Fibroblast of lung (primary cell): ENCODE results near the gene CENPB. TPM values are rescaled to one million over a fixed set of nuclear protein-coding genes. Genes with fewer than 3 reads are reported as not detected.

Source experiments
- DNase-seq, 2 donors: peaks; one replicate each; pipeline versions ENCODE4 v3.0.0 to v3.0.0-alpha.2; 2010; ENCODE audit warnings: low read depth in 2 of 2
- H2AFZ ChIP-seq: 2 replicates; pipeline ENCODE4 v1.5.1; 2012; ENCODE audit warnings: low read length, control low read depth, inconsistent platforms
- H3K27ac ChIP-seq: 2 replicates; pipeline ENCODE4 v1.5.1; 2011; ENCODE audit warnings: low read length, control low read depth; ENCODE audit not compliant: insufficient read depth
- H3K27me3 ChIP-seq: 2 replicates; pipeline ENCODE4 v1.5.1; 2011; ENCODE audit warnings: mild to moderate bottlenecking, low read length; ENCODE audit not compliant: control insufficient read depth, insufficient read depth
- H3K36me3 ChIP-seq: 2 replicates; pipeline ENCODE4 v1.5.1; 2011; ENCODE audit warnings: low read length; ENCODE audit not compliant: control insufficient read depth, insufficient read depth
- H3K4me1 ChIP-seq: 2 replicates; pipeline ENCODE4 v1.5.1; 2011; ENCODE audit warnings: low read length; ENCODE audit not compliant: control insufficient read depth, insufficient read depth; ENCODE audit errors: extremely low read depth
- H3K4me2 ChIP-seq: 2 replicates; pipeline ENCODE4 v1.5.1; 2011; ENCODE audit warnings: low read length, control low read depth; ENCODE audit not compliant: insufficient read depth; ENCODE audit errors: extremely low read depth
- H3K4me3 ChIP-seq, 4 experiments: fragments of 200-600 bp in 1 of 4; sonication (generic) in 1 of 4; replicated peaks in 1 of 4; 2 replicates each; pipeline ENCODE4 v1.5.1; 2011 to 2016; ENCODE audit warnings: low read length in 4 of 4, low read depth in 3 of 4, mild to moderate bottlenecking in 3 of 4, control low read depth in 2 of 4, inconsistent platforms in 1 of 4, mixed read lengths in 1 of 4; ENCODE audit not compliant: insufficient read depth in 1 of 4; ENCODE audit errors: control extremely low read depth in 1 of 4
- H3K79me2 ChIP-seq: 2 replicates; pipeline ENCODE4 v1.5.1; 2012; ENCODE audit warnings: mild to moderate bottlenecking, low read length, inconsistent platforms; ENCODE audit not compliant: control insufficient read depth, insufficient read depth
- H3K9ac ChIP-seq: 2 replicates; pipeline ENCODE4 v1.5.1; 2011; ENCODE audit warnings: mild to moderate bottlenecking, low read length, control low read depth; ENCODE audit not compliant: insufficient read depth
- H3K9me3 ChIP-seq: 2 replicates; pipeline ENCODE4 v1.5.1; 2012; ENCODE audit warnings: low read depth, low read length; ENCODE audit not compliant: control insufficient read depth, insufficient read depth
- H4K20me1 ChIP-seq: 2 replicates; pipeline ENCODE4 v1.5.1; 2011; ENCODE audit warnings: low read length; ENCODE audit not compliant: control insufficient read depth, insufficient read depth; ENCODE audit errors: extremely low read depth
- CTCF ChIP-seq, 2 donors: IDR thresholded peaks in 1 of 2; conservative IDR thresholded peaks in 1 of 2; 1 replicate in 1 of 2; 2 replicates in 1 of 2; pipeline ENCODE4 v1.5.1; 2011 to 2012; ENCODE audit warnings: low read length in 2 of 2, control low read depth in 1 of 2, inconsistent platforms in 1 of 2, low read depth in 1 of 2, mild to moderate bottlenecking in 1 of 2
- EZH2 ChIP-seq: IDR thresholded peaks from 2 replicates; pipeline ENCODE4 v1.5.1; 2012; ENCODE audit warnings: low read length, control low read depth, mild to moderate bottlenecking; ENCODE audit errors: missing control alignments
- polyA plus RNA-seq, 2 donors: library from polyadenylated mRNA; depleted of rRNA in 1 of 2; stranded (reverse) in 1 of 2; unstranded in 1 of 2; fragments of >200 nt; gene quantifications; 2 replicates each; pipeline ENCODE4 v1.2.1, GENCODE V29; 2011 to 2012; ENCODE audit warnings: missing spikeins in 1 of 2
- total RNA-seq: library from RNA; depleted of rRNA; stranded (reverse); fragments of >200 nt; gene quantifications from 2 replicates; pipeline ENCODE4 v1.2.1, GENCODE V29; 2014

Gene CENPB
- total and polyA plus RNA-seq, 2 donors (not counting 1 experiment from before 2014, with no cell fraction given) = 32.6 to 106 TPM

- Histone ChIP-seq H3K4me2 (no peak overlapping the region), H3K27ac (no peak overlapping the region), H2AFZ (no peak overlapping the region), H3K27me3 (no peaks in the 10 kb centered on the region), H3K4me1 (no peaks in the 10 kb centered on the region), H3K36me3 (no peaks in the 10 kb centered on the region), H3K4me3 (no peak overlapping the region), H4K20me1 (no peaks in the 10 kb centered on the region), H3K9me3 (no peaks in the 10 kb centered on the region), H3K9ac (no peak overlapping the region), H3K79me2 (no peaks in the 10 kb centered on the region)
- DNase-seq = no peak
- TF ChIP-seq CTCF (conservative IDR thresholded peaks at IDR 0.05 in 1 of 2, IDR thresholded peaks at IDR 0.05 in 1 of 2; ENCODE audit: low read depth in 1 of 2, low read length in 2 of 2) (no peak), EZH2 (no peak)
Measured at GRCh38 chr20:3741836-3742458, 44.6 kb downstream of the CENPB start.

- no peak overlapping the region for H3K9ac ChIP-seq
- no peaks in the 10 kb centered on the region for H4K20me1 ChIP-seq
- no peaks in the 10 kb centered on the region for H3K9me3 ChIP-seq
- H3K4me3 ChIP-seq = no peak overlapping the region
- H3K27ac ChIP-seq = no peak overlapping the region
- no peaks in the 10 kb centered on the region for H3K4me1 ChIP-seq
- no peak overlapping the region for H3K4me2 ChIP-seq
- H3K36me3 ChIP-seq = no peaks in the 10 kb centered on the region
- no peak overlapping the region for H2AFZ ChIP-seq
- TF ChIP-seq EZH2 = no peak
- TF ChIP-seq CTCF (conservative IDR thresholded peaks at IDR 0.05 in 1 of 2, IDR thresholded peaks at IDR 0.05 in 1 of 2; ENCODE audit: low read depth in 1 of 2, low read length in 2 of 2) = no peak
- DNase-seq = no peak
- no peaks in the 10 kb centered on the region for H3K79me2 ChIP-seq
- H3K27me3 ChIP-seq = no peaks in the 10 kb centered on the region
Measured at GRCh38 chr20:3740615-3741301, 45.8 kb downstream of the CENPB start.

GRCh38 chr20:3739926-3740451 is 46.6 kb downstream of the CENPB start:
- Histone ChIP-seq H4K20me1 (no peaks in the 10 kb centered on the region), H3K9me3 (no peaks in the 10 kb centered on the region), H2AFZ (no peak overlapping the region), H3K36me3 (no peaks in the 10 kb centered on the region), H3K4me3 (no peak overlapping the region), H3K27me3 (no peaks in the 10 kb centered on the region), H3K9ac (no peak overlapping the region), H3K79me2 (no peaks in the 10 kb centered on the region), H3K4me2 (no peak overlapping the region), H3K4me1 (no peaks in the 10 kb centered on the region), H3K27ac (no peak overlapping the region)
- TF ChIP-seq CTCF (conservative IDR thresholded peaks at IDR 0.05 in 1 of 2, IDR thresholded peaks at IDR 0.05 in 1 of 2; ENCODE audit: low read depth in 1 of 2, low read length in 2 of 2) (no peak), EZH2 (no peak)
- no peak for DNase-seq
